ENCODE measurements around the gene TEK. TPM values are rescaled to one million over a fixed set of nuclear protein-coding genes. Genes with fewer than 3 reads are reported as not detected.

The TEK gene
- total and polyA plus RNA-seq, 10 of the 15 experiments (the other 5 are each of a cell fraction or from before 2014, with no cell fraction given): not detected

DNA sequence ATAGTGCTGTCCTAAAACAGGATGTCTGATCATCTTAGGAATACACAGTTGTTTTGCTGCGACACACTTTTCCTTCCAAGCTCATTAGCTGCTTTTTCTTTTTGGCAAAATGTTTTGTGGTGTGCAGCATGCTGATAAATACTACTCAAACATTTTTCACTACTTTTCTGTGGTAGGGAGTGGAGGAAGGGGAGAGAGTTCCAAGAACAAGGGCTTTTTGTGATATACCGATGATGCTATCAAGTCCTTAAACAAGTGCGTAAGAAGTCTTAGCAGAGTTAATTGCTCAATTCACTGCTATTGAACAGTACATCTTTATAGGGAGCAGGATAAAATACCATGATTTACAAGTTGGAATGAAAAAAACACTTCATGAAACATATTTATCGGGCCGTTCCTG lies 23.6 kb upstream of the TEK start:
- Histone ChIP-seq H3K36me3 (ENCODE audit: control insufficient read depth in 2 of 2, insufficient read depth in 2 of 2, low read length in 1 of 2) (no peaks in the 10 kb centered on the region), H3K27ac (ENCODE audit: control insufficient read depth, insufficient read depth) (no peak overlapping the region), H3K79me2 (ENCODE audit: control insufficient read depth, insufficient read depth, low read length) (no peaks in the 10 kb centered on the region), H3K27me3 (replicated peaks in 1 of 2; ENCODE audit: control insufficient read depth in 2 of 2, insufficient read depth in 2 of 2, low read length in 1 of 2) (no peaks in the 10 kb centered on the region), H3K4me3 (no peak overlapping the region), H4K20me1 (ENCODE audit: control insufficient read depth, insufficient read depth) (no peaks in the 10 kb centered on the region), H3K4me2 (ENCODE audit: control insufficient read depth, insufficient read depth) (no peak overlapping the region), H3K4me1 (ENCODE audit: control insufficient read depth, insufficient read depth, low read length) (no peaks in the 10 kb centered on the region), H3K9ac (ENCODE audit: control insufficient read depth, insufficient read depth, low read length) (no peak overlapping the region), H3K9me3 (replicated peaks; ENCODE audit: control insufficient read depth, insufficient read depth, low read length) (no peaks in the 10 kb centered on the region), H2AFZ (ENCODE audit: control insufficient read depth, low read depth, low read length) (no peak overlapping the region)
- in situ Hi-C loops (cut with MboI) (no loop called here), intact Hi-C loops (cut with micrococcal nuclease; ENCODE audit: unreplicated experiment) (no loop called here)
- SMC1A ChIA-PET (ENCODE audit: uncharacterized antibody, unreplicated experiment): no interaction called here
- no TSS peak for BruUV-seq (replicated peaks)
- TF ChIP-seq BRCA1 (IDR thresholded peaks at IDR 0.05; ENCODE audit: low read depth, low read length): no peak
- RAD21 ChIA-PET (ENCODE audit: unreplicated experiment): no interaction called here
- no peak for DNase-seq (ENCODE audit: low read depth, low spot score)
- POLR2A ChIA-PET: interaction anchor here (1.0 kb wide), 1 partner anchor 12 kb away, joined by 3 read pairs; no protein-coding TSS in a partner anchor
- FAIRE-seq: no peak
- 83% methylated on average over 5 of the region's 5 CpGs for WGBS (ENCODE audit: insufficient coverage, insufficient replicate concordance, low lambda C conversion rate, missing lambda C conversion rate)
- ATAC-seq: no peak
- CTCF ChIA-PET: no interaction called here

DNA sequence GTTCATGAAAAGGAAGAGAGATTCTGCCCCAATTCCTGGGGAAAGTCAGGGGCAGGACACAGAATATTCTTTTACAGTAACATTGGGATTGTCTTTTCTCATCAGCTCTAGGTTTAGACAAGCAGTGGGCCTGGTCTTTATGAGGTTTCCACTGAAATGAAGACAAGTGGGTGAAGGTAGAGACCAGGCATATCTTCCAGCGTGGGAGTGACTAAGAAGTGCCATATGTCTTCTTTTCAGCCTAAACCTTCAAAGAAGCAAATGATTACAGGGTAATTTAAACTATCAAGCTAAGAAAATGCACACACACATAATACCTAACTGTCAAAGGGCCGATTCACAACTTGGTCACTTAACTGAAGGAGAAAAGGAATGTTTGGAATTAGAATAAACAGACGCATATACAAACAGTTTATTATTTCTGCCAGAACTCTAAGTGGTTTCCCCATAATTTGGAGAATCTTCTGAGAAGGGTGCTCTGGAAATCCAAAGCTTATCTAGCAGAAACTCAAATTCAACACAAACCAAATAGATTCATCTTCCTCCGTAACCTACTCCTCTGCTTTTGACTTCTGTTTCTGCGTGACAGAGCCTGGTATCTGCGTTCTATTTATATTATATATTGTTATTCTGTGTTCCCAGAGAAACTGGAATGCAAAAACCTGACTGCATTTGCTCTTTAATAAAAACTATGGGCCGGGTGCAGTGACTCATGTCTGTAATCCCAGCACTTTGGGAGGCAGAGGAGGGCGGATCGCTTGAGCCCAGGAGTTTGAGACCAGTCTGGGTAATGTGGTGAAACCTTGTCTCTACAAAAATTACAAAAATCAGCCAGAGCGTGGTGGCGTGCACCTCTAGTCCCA lies 22.0 kb upstream of the TEK start:
- 32% methylated on average over 11 of the region's 11 CpGs for WGBS (ENCODE audit: insufficient coverage, insufficient replicate concordance, low lambda C conversion rate, missing lambda C conversion rate)
- in situ Hi-C loops (cut with MboI): no loop called here
- ChIA-PET CTCF (no interaction called here), POLR2A (no interaction called here), SMC1A (ENCODE audit: uncharacterized antibody, unreplicated experiment) (no interaction called here), RAD21 (ENCODE audit: unreplicated experiment) (no interaction called here)
- Histone ChIP-seq H3K4me1 (ENCODE audit: control insufficient read depth, insufficient read depth, low read length) (no peaks in the 10 kb centered on the region), H3K9me3 (replicated peaks; ENCODE audit: control insufficient read depth, insufficient read depth, low read length) (no peaks in the 10 kb centered on the region), H4K20me1 (ENCODE audit: control insufficient read depth, insufficient read depth) (no peaks in the 10 kb centered on the region), H2AFZ (ENCODE audit: control insufficient read depth, low read depth, low read length) (no peak overlapping the region), H3K27me3 (replicated peaks in 1 of 2; ENCODE audit: control insufficient read depth in 2 of 2, insufficient read depth in 2 of 2, low read length in 1 of 2) (no peaks in the 10 kb centered on the region), H3K27ac (ENCODE audit: control insufficient read depth, insufficient read depth) (no peak overlapping the region), H3K4me2 (ENCODE audit: control insufficient read depth, insufficient read depth) (no peak overlapping the region), H3K79me2 (ENCODE audit: control insufficient read depth, insufficient read depth, low read length) (no peaks in the 10 kb centered on the region), H3K4me3 (no peak overlapping the region), H3K36me3 (ENCODE audit: control insufficient read depth in 2 of 2, insufficient read depth in 2 of 2, low read length in 1 of 2) (no peaks in the 10 kb centered on the region), H3K9ac (ENCODE audit: control insufficient read depth, insufficient read depth, low read length) (no peak overlapping the region)
- intact Hi-C loops (cut with micrococcal nuclease; ENCODE audit: unreplicated experiment): no loop called here
- DNase-seq (ENCODE audit: low read depth, low spot score): no peak
- ATAC-seq: no peak
- FAIRE-seq: no peak
- BruUV-seq (replicated peaks): no TSS peak
- TF ChIP-seq USF1 (IDR thresholded peaks at IDR 0.05; ENCODE audit: borderline replicate concordance, extremely low read length, insufficient read depth, low read depth, low read length) (no peak), HSF1 (IDR thresholded peaks at IDR 0.05; ENCODE audit: low read depth, low read length) (no peak), ZNF217 (IDR thresholded peaks at IDR 0.05) (no peak), RUNX3 (IDR thresholded peaks at IDR 0.05; ENCODE audit: low read length) (no peak), POLR2A (IDR thresholded peaks at IDR 0.05; ENCODE audit: low read depth, low read length) (no peak), ATF3 (IDR thresholded peaks at IDR 0.05; ENCODE audit: borderline replicate concordance, extremely low read depth, low read depth, low read length) (no peak), CHD4 (IDR thresholded peaks at IDR 0.05) (no peak), CREM (IDR thresholded peaks at IDR 0.05; ENCODE audit: low read depth) (no peak), SPI1 (IDR thresholded peaks at IDR 0.05; ENCODE audit: borderline replicate concordance, insufficient read depth, low read depth, low read length) (no peak), TAF1 (IDR thresholded peaks at IDR 0.05; ENCODE audit: borderline replicate concordance, low read depth, low read length) (no peak), ZNF24 (IDR thresholded peaks at IDR 0.05) (no peak)
- TF ChIP-seq, protein P1, sequence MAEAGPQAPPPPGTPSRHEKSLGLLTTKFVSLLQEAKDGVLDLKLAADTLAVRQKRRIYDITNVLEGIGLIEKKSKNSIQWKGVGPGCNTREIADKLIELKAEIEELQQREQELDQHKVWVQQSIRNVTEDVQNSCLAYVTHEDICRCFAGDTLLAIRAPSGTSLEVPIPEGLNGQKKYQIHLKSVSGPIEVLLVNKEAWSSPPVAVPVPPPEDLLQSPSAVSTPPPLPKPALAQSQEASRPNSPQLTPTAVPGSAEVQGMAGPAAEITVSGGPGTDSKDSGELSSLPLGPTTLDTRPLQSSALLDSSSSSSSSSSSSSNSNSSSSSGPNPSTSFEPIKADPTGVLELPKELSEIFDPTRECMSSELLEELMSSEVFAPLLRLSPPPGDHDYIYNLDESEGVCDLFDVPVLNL (IDR thresholded peaks at IDR 0.05; ENCODE audit: low read depth, low read length): no peak

All from GM12878 (cell line).